Measurements from ENCODE around the gene IL20RB. TPM values are rescaled to one million over a fixed set of nuclear protein-coding genes. Genes with fewer than 3 reads are reported as not detected.

Gene IL20RB
- total RNA-seq = 86.8 and 233 TPM in 2 replicates

GRCh38 chr3:136957751-136958288 lies at the start of gene IL20RB:
Gene IL20RB, plus strand, starts transcription at chr3:136957983. Its CDS starts 131 bp downstream, at chr3:136958114.

Other genes with a start within 250 kb of the IL20RB start
- 15.7 and 21.1 TPM in 2 replicates for gene STAG1, start 205.6 kb upstream of the IL20RB start, total RNA-seq
- 5.3 and 6.2 TPM in 2 replicates for gene SLC35G2, start 138.9 kb upstream of the IL20RB start, total RNA-seq
- gene NCK1, start 95.8 kb upstream of the IL20RB start, total RNA-seq = 77.4 and 79.5 TPM in 2 replicates

Measured in tracheal epithelial cell (primary cell).